AG04450 (cell line): ENCODE data around the gene FRMPD4. TPM values are rescaled to one million over a fixed set of nuclear protein-coding genes. Genes with fewer than 3 reads are reported as not detected.

ENCODE experiments used
- CTCF ChIA-PET: fragments of 300-600, 350-600 bp; formaldehyde crosslinking; extraction: SDS; loops from one replicate; lab custom pipeline; 2022; ENCODE audit warnings: antibody characterized with exemption, inconsistent platforms; lab: Charles Lee
- POLR2A ChIA-PET: fragments of 350-600 bp; formaldehyde crosslinking; extraction: SDS; loops from one replicate; lab custom pipeline; 2021; ENCODE audit warnings: antibody characterized with exemption, inconsistent platforms; lab: Yijun Ruan, JAX
- DNase-seq: peaks from one replicate; pipeline ENCODE4 v3.0.0-alpha.2; 2011; ENCODE audit warnings: low read depth, low spot score
- H3K27ac ChIP-seq: one replicate; pipeline ENCODE4 v1.5.1; 2012; ENCODE audit warnings: low read depth, low read length, control low read depth
- H3K27me3 ChIP-seq: one replicate; pipeline ENCODE4 v1.6.0; 2012; ENCODE audit warnings: low read length; ENCODE audit not compliant: control insufficient read depth, insufficient read depth
- H3K4me3 ChIP-seq: 2 replicates; pipeline ENCODE4 v1.5.1; 2011; ENCODE audit warnings: mild to moderate bottlenecking, low read depth, low read length, control low read depth
- H3K9me3 ChIP-seq: 2 replicates; pipeline ENCODE4 v1.5.1; 2012; ENCODE audit warnings: low read length; ENCODE audit not compliant: control insufficient read depth, insufficient read depth
- CTCF ChIP-seq: IDR thresholded peaks from 2 replicates; pipeline ENCODE4 v1.5.1; 2011; ENCODE audit warnings: low read depth, low read length, control low read depth, inconsistent platforms
- polyA plus RNA-seq: library from polyadenylated mRNA; depleted of rRNA; stranded (reverse); fragments of >200 nt; gene quantifications from 2 replicates; pipeline ENCODE4 v1.2.3, GENCODE V29; 2011

Gene FRMPD4
- polyA plus RNA-seq, 1 experiment, result 2.7 TPM

GRCh38 chrX:12329476-12329875 lies 191.2 kb downstream of the FRMPD4 start:
- H3K27ac ChIP-seq, result no peak overlapping the region
- no peaks in the 10 kb centered on the region for H3K27me3 ChIP-seq
- H3K4me3 ChIP-seq, result no peak overlapping the region
- ChIA-PET CTCF (no interaction called here), POLR2A (no interaction called here)
- no peaks in the 10 kb centered on the region for H3K9me3 ChIP-seq
- TF ChIP-seq CTCF, result no peak
- DNase-seq, result no peak

- H3K27me3 ChIP-seq, result no peaks in the 10 kb centered on the region
- ChIA-PET POLR2A (no interaction called here), CTCF (no interaction called here)
- no peak for TF ChIP-seq CTCF
- no peaks in the 10 kb centered on the region for H3K9me3 ChIP-seq
- H3K4me3 ChIP-seq, result no peak overlapping the region
- DNase-seq, result no peak
- H3K27ac ChIP-seq, result no peak overlapping the region
Measured at GRCh38 chrX:12330841-12331240, 192.6 kb downstream of the FRMPD4 start.

- no peak for DNase-seq
- ChIA-PET POLR2A (no interaction called here), CTCF (no interaction called here)
- no peak overlapping the region for H3K4me3 ChIP-seq
- H3K27me3 ChIP-seq, result no peaks in the 10 kb centered on the region
- no peaks in the 10 kb centered on the region for H3K9me3 ChIP-seq
- TF ChIP-seq CTCF, result no peak
- H3K27ac ChIP-seq, result no peak overlapping the region
Measured at GRCh38 chrX:12332786-12333347, 194.6 kb downstream of the FRMPD4 start.

- Histone ChIP-seq H3K9me3 (no peaks in the 10 kb centered on the region), H3K27ac (no peak overlapping the region), H3K27me3 (no peaks in the 10 kb centered on the region), H3K4me3 (no peak overlapping the region)
- TF ChIP-seq CTCF, result no peak
- no peak for DNase-seq
- ChIA-PET POLR2A (no interaction called here), CTCF (no interaction called here)
Measured at GRCh38 chrX:12339921-12340320, 201.6 kb downstream of the FRMPD4 start.

GRCh38 chrX:12344954-12345353 lies 206.7 kb downstream of the FRMPD4 start:
- ChIA-PET CTCF (interaction anchor here (0.6 kb wide), 1 partner anchor 26 kb away, joined by 3 read pairs; no protein-coding TSS in a partner anchor), POLR2A (no interaction called here)
- Histone ChIP-seq H3K4me3 (no peak overlapping the region), H3K27ac (no peak overlapping the region), H3K27me3 (no peaks in the 10 kb centered on the region), H3K9me3 (no peaks in the 10 kb centered on the region)
- no peak for DNase-seq
- no peak for TF ChIP-seq CTCF
